HG02981 (cell line): ENCODE data around the gene NEDD4L.

Source experiments
- ATAC-seq: cut with Tn5 transposase; IDR thresholded peaks from one replicate; pipeline ENCODE4 v1.9.1; 2021; ENCODE audit warnings: mild to moderate bottlenecking, moderate library complexity; ENCODE audit not compliant: unreplicated experiment

NEDD4L gene

DNA sequence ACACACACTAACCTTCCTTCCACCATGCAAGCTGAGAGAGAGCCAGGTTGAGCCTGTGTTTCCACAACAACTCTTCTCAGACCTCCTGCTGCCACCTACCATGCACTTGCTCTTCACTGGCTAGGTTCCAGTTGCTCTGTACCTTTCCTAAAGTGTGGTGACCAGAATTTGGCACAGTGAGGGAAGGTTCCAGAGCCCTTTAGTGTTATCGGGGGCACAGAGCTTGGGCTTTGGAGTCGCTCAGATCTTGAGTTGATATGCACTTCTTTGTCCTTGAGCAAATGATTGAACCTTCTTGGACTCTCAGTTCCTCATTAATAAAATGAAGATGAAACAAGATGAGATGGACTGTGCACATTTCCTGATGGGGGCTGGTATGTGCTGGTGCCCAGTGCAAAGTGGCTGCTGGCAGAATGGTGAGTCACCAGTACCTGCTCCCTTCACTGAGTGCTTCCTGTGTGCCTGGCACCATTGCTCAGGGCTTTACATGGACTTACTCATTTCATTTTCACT, 47.1 kb downstream of the NEDD4L start:
- peak; percentile 92 for ATAC-seq

DNA sequence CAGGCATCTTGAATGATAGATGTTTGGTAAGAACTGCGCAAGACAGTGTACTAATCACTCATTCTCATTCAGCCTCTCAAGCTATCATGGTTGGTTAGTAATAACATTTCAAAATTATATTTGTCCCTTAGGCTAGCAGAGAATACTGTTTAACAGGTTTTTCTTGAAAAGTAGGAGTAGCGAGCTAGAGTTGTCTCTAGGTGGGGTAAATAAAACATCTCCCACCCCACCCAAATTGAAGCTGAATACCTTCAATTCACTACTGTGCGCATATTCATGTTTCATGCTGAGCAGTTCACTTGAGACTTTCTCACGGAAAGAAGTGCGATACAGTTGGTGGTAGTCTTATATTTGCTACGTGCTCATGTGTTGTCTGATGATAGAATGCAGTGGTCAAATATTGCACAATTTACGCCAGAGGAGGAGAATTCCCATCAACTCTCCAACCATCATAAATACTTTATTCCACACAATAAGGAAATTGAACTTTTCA, 49.3 kb downstream of the NEDD4L start:
- ATAC-seq: no peak

DNA sequence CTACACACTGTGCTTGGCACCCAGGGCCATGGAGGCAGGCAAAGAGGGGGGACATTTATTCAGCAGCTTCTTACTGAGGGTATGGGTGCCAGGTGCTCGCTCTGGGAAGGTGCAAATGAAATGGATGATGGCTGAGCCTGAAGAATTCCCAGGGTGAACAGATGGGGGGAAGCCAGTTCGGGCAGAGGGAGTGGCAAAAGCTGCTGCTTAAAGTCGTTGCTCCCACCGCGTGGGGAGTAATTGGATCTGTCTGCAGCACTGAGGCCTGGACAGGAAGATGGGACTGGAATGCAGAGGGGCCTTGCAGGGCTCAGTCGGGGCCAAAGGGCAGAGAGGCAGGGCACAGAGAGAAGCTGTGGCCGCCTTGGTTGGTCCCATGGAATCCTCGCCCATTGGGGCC, 51.2 kb downstream of the NEDD4L start:
- ATAC-seq: no peak

DNA sequence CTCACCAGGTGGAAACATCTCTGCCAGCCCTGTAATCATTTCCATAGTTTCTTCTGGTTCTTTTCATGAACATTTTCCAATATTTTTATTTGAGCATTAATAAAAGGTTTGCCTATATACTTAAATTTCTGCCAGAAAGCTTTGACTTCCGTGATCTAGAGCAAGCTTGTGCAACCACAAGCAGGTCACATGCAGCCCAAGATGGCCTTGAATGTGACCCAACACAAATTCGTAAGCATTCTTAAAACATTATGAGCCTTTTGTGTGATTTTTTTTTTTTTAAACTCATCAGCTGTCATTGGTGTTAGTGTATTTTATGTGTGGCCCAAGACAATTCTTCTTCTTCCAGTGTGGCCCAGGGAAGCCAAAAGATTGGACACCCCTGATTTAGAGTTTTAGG, 51.6 kb downstream of the NEDD4L start:
- no peak for ATAC-seq

DNA sequence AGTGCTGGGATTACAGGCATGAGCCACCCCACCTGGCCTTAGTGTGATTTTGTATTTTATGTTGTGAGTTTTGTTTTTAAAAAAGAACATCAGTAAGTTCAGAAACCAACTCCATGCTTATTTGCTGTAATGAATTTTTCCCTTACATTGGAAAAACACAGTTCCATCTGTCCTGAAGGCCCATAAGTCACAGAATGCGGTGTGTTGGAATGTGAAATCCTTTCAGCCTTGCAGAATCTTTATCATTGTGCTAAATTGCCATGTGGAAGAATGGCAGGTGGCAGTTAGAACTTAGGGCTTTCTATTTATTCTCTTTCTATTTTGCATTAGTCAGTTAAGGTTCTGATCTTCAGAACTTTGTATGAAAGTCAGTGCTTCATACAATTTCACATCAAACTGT, 52.6 kb downstream of the NEDD4L start:
- no peak for ATAC-seq

DNA sequence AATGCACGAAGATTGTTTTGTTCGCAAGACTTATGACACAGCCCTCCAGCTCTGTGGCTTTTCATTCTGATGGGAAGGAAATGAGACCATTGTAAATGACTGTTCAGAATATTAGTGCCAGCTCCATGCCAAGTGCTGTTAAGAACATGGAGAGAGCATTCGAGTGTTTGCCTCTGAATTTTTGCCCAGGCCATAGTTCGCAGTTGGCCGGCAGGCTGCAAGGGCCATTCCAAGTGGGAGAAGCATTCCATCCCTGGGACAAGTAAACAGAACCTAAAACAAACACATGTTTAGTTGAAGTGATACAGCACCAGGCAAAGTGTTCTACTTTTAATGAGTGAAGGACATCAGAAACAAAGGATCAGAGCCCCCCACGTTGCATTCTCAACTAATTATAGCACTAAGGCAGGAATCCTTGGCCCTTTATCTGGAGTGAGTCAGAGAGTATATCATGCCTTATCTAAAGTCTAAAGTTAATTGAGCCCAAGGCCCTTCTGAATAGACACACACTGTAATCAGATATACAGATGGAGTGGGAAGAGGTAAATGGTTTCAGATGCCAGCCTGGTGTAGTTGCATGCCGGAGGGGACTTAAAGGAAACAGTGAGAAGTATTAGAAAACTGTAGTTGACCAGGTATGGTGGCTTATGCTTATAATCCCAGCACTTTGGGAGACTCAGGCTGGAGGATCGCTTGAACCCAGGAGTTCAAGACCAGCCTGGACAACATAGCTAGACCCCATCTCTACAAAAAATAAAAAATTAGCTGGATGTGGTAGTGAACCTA, 53.3 kb downstream of the NEDD4L start:
- ATAC-seq: no peak

DNA sequence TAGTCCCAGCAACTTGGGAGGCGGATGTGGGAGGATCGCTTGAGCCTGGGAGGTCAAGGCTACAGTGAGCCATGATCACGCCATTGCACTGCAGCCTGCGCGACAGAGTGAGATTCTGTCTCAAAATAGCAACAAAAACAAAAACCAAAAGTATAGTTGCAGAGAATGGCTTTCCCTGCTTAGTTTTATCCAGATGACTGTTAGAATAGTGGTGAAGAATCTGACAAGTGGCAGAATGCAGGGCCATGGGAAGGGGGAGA, 53.8 kb downstream of the NEDD4L start:
- ATAC-seq: no peak

DNA sequence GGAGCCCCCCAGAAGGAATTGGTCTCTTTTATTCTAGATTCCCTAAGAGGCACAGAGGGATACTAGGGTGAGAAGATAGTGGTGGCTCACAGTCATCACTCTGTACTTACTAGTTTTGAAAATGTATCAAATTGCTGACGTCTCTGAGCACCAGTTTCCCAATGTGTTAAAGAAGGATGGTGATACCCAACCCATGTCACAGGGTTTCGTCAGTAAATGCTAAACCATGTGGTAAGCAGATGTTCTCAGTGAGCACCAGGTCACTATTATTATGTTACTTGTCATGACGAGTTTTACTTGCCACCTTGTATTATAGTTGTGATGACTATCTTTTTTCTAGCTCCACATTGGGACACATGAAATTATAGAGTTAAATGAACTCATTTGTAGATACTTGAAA, 54.7 kb downstream of the NEDD4L start:
- ATAC-seq: no peak

DNA sequence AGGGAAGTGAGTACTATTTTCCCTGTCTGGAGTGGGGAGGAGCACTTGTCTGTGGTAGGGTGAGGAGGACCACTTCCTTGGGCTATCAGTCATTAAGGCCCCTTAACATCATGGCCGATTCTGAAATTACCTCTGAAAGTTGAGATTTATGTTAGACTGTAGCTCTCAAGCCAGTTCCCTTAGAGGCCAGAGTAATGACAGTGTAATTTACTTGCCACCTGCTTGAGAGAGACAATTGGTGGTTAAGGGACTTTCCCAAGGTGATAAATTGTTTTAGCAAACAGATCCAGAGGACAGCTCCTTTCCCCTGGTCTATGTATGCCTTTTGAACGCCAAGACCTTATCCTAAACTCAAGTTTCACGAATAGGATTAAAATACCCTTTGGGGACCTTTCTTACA, 56.1 kb downstream of the NEDD4L start:
- peak; percentile 61 for ATAC-seq

DNA sequence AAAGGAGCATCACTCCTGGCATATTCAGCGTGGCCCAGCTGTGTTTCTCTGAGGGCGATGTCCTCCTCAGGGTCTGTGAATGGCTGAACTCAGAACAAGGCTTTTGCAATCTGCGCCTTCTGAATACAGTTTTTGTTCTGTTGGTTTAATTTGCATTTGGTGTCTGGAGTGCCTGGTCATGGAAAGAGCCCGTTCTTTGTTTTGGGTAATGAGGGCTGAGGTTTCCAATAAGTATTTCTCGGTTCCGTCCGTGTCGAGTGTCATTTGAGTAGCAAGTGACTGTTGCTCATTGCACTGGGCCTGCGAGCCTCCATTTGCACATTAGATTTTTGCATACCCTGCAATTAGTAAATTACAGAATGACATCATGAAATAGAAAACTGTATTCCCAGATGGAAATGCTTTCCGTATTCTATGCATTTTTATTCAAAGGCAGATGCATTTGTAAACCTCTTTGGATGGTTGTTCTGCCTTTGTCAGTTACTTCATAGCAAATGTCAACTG, 57.3 kb downstream of the NEDD4L start:
- ATAC-seq: no peak

DNA sequence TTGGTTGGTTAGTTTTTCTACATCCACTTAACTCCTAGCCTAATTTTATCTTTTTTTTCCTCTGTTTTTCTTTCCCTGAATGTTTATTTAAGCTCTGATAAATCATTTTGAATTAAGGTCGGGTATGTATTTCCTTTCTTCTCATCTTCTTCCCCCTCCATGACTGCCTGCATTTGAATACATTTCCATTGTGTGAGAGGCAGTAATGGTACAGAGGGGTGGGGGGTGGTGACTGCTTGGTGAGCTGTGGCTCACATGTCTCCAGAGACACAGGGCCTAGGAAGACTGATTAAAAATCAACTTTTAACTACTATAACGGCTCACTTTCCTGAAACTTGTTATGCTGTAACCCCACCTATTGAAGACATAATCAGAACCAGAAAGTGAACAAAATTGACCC, 58.0 kb downstream of the NEDD4L start:
- no peak for ATAC-seq

DNA sequence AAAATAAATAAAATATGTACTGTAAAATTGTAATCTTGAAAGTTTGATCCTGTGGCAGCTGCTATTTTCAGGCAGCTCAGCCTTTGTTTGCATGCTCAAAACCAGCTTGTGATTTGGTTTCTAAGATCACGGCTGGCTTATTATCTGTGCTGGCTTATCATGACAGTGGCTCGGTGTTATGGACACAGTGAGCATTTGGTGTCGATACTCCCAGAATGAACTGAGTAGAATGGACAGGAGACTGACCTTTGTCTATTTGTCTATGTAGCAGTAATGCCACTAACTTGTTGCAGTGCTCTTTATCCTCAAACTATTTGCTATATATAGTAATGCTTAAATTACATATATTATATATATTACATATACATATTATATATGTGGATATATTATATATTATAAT, 58.8 kb downstream of the NEDD4L start:
- ATAC-seq: no peak

DNA sequence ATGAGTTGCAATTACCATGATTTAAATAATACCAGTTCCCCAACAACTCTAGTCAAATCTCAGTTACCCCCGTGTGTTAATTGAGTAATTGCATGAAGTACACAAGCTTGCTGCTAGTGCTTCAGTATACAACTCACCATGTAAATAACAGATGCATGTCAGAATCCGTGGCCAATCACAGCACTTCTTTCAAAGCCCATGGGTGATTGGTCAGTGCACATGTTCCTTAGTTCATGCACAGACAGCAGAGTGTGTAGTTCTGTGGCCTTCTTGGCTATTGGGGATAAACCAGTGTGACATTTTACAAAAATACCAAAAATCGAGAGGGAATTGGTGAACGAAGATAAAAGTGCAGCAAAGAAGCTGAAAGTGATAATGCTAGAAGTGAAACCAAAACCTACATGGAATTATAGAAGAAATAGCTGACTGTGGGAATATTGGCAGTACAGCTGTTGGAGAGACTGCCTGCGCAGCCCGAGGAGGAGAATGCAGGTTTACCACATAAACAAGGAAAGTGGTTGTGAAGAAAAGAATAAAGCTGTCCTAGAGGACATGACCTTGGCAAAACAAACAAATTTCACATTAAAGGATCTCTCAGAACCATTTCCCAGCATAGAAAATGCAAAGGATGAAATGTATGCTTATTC, 59.4 kb downstream of the NEDD4L start:
- ATAC-seq: no peak

DNA sequence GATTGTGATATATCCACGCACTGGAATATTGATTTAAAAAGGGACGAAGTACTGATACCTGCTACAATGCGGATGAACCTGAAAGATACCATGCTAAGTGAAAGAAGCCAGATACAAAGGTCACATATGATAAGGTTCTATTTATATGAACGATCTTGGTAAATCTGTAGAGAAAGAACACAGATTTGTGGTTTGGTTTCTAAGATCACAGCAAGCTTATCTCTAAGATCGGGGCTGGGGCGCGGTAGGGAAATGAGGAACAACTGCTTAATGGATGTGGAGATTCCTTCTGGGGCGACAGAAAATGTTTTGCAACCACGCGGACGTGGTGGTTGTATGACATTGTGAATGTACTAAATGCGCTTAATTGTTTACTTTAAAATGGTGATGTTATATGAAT, 60.1 kb downstream of the NEDD4L start:
- ATAC-seq: no peak

DNA sequence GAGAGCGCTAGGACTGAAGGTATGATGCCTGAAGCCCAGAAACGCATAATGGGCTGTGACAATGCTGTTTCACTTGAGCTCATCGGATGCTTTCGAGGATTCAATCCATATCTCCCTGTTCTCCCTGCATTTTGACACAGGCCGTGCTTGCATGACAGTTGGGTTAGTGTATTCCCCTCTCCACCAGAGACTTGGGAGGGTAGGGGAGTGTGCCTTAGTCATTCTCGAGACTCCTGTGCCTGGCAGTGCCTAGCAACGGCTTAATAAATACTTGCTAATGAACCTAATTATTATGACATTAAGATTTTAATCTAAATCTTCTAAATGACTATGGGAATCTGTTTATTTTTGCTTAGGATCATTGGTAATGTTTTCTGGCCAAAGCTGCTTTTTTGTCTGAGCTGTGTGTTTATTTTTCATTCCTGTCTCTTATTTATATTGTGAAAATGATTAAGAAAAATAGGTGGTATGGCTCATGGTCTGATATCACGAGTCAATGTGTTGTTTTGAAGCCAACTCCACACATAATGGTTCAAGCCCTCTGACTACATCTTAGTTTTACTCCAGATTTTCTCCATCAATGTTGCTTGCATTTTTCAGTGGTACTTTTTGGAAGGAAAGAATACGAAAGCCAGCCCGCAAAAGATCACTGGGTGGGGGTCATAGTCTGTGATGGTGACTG, 61.3 kb downstream of the NEDD4L start:
- ATAC-seq: no peak

DNA sequence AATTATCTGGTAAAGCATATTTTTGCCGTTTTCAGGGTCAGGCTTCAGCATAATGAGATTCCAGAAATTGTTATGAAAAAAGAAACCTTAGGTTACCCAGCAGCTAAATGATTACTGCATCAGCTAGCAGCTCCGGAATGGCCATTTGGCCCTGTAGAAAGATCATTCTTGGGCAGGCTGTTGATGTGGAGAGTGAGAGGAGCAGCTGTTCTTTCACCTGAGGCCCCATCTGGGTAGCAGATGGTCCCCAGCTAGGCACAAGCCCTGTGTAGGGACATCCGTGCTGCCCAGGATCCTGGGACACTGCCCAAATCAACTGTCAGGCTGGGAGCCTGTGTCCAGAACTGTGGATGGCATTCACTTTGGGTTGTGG, 61.8 kb downstream of the NEDD4L start:
- no peak for ATAC-seq

DNA sequence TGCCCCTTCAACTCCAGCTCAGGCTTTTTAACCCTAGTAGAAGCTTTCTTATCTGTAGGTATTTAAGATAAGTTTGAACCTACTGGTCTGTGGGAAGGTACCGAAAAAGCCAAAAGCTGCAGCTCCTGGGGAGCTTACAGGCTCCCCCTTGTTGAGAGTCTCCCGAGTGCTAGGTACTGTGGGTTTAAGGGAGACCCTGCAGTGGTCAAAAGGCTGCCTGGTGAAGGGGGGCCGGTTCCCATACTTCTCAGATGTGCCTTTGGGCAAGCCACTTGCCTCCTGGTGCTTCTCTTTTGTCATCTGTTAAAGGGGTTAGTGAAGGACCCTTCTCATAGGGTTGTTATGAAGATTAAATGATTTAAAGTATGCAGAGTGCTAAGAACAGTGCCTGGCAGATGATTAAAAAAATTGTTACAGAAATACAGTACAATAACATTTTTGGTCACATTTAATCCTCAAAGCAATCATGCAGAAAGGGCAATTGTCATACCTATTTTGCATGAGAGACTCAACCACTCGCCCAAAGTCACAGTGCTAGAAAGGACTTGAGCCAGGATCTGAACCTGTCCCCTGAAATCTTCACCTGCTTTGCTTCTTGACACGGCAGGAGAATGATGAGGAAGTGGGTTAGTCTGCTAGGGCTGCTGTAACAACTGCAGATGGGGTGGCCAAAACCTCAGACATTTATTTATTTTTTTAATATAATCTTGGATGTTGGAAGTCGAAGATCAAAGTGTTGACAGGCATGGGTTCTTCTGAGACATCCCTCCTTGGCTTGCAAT, 62.5 kb downstream of the NEDD4L start:
- no peak for ATAC-seq

DNA sequence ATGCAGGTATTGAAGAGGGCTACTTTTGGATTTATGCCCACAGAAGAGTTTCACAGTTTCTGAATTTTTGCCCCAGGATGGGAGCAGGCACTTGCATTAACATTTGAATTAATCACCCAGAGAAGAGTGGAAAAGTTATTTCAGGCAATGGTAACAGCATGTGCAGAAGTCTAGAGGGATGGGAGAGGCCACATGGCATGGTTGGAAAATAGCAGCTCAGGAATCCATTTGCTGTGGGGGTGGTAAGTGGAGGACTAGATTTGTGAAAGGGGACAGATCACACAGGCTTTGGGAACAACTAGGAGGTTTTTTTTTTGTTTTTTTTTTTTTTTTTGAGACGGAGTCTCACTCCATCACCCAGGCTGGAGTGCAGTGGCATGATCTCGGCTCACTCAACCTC, 65.2 kb downstream of the NEDD4L start:
- ATAC-seq: no peak

DNA sequence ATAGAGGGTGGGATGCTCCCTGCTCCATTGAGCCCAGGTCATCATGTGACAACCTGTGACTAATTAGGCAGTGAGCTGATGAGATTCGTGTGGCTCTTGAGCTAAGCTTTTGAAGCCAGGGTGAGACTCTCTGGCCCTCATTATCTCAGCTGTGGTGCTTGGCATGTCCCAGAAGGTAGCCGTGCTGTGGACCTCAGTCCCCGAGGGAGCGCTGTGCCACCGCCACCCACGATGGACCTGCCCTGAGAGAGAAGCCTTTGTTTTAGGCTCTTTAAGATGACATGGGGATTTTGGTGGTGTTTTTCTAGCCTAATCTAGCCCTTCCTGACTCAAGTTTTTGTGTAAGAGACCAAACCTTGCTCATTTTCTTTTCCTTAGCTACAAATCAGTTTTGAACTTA, 66.4 kb downstream of the NEDD4L start:
- no peak for ATAC-seq

DNA sequence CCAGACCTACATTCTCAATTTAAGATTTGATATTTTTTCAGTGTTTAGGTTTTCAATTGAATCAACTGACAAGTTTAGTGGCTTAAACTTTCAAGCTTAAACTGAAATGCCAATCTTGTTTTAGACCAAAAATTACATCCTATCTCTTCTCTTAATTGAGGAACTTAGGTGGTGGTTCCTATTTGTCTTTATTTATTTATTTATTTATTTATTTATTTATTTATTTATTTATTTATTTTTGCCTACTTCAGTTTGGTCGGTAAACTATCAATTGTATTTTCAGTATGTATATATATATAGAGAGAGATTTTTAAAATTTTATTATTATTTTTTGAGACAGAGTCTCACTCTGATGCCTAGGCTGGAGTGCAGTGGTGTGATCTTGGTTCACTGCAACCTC, 68.1 kb downstream of the NEDD4L start:
- no peak for ATAC-seq

DNA sequence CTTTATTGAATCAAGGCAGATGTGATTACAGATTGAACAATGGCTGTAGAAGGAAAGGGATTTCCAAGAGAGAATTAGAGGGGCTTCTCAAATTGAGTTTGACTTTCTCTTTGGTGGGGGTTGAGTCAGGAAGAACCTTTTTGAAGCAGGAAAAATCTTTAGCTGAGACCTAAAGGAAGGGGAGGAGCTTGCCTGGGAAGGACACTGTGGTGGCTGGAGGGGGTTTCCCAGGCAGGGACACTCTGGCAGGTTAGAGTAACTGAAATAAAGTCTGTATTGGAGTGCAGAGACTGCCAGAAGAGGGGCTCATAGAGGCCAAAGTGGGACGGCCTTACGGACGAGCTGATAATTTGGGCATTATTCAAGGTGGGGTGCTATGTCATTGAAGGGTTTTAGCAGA, 69.3 kb downstream of the NEDD4L start:
- no peak for ATAC-seq
